ENCODE results near the gene OR2D2.

GRCh38 chr11:6841694-6842093 lies 50.6 kb downstream of the OR2D2 start:
- TF ChIP-seq EP300 (IDR thresholded peaks at IDR 0.05), result no peak
- TF ChIP-seq, protein P1, sequence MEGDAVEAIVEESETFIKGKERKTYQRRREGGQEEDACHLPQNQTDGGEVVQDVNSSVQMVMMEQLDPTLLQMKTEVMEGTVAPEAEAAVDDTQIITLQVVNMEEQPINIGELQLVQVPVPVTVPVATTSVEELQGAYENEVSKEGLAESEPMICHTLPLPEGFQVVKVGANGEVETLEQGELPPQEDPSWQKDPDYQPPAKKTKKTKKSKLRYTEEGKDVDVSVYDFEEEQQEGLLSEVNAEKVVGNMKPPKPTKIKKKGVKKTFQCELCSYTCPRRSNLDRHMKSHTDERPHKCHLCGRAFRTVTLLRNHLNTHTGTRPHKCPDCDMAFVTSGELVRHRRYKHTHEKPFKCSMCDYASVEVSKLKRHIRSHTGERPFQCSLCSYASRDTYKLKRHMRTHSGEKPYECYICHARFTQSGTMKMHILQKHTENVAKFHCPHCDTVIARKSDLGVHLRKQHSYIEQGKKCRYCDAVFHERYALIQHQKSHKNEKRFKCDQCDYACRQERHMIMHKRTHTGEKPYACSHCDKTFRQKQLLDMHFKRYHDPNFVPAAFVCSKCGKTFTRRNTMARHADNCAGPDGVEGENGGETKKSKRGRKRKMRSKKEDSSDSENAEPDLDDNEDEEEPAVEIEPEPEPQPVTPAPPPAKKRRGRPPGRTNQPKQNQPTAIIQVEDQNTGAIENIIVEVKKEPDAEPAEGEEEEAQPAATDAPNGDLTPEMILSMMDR (IDR thresholded peaks at IDR 0.05), result no peak

All from tibial nerve (tissue), 4 donors.